Neural progenitor cell (in vitro differentiated cells): ENCODE measurements around the gene CPM.

ENCODE experiments used
- EZH2 ChIP-seq: fragments of 200-600 bp; sonication (generic); IDR thresholded peaks from 2 replicates; pipeline ENCODE4 v1.6.1; 2017; ENCODE audit warnings: antibody characterized with exemption, mild to moderate bottlenecking, moderate library complexity
- EZH2phosphoT487 ChIP-seq: fragments of 200-600 bp; sonication (generic); IDR thresholded peaks from 2 replicates; pipeline ENCODE4 v1.6.1; 2017; ENCODE audit warnings: antibody characterized with exemption
- TF ChIP-seq, protein P1 (sequence below): fragments of 200-600 bp; sonication (generic); IDR thresholded peaks from 2 replicates; pipeline ENCODE4 v1.5.1; 2017; ENCODE audit warnings: antibody characterized with exemption, mild to moderate bottlenecking

DNA sequence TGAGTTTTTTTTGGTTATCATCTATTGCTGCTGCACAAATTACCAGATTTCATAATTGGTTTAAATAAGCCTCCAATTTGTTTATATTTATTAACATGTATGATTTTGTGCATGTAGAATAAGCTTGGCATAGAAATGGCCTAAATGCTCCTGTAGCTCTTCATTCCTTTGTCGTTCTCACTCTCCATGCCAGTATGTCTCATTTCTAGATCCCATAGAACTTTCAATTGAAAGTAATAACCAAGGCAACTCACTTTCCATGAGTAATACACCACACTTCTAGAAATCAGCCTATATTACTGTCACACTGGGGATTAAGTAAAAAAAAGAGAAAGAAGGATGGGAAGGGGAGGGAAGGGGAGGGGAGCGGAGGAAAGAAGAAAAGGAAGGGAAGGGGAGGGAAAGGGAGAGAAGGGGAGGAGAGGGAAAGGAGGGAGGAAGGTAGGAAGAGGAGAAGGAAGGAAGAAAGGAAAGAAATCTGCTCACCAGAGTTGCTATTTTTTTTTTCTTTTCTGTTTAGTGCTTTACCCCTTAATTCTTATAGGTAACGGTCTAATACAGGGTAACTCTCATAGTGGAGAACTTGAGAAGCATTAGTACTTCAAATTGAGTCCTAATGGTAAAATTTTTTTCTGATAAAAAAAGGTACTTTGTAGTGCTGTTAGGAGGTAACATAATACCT is 79.4 kb downstream of the CPM start:
- TF ChIP-seq, protein P1, sequence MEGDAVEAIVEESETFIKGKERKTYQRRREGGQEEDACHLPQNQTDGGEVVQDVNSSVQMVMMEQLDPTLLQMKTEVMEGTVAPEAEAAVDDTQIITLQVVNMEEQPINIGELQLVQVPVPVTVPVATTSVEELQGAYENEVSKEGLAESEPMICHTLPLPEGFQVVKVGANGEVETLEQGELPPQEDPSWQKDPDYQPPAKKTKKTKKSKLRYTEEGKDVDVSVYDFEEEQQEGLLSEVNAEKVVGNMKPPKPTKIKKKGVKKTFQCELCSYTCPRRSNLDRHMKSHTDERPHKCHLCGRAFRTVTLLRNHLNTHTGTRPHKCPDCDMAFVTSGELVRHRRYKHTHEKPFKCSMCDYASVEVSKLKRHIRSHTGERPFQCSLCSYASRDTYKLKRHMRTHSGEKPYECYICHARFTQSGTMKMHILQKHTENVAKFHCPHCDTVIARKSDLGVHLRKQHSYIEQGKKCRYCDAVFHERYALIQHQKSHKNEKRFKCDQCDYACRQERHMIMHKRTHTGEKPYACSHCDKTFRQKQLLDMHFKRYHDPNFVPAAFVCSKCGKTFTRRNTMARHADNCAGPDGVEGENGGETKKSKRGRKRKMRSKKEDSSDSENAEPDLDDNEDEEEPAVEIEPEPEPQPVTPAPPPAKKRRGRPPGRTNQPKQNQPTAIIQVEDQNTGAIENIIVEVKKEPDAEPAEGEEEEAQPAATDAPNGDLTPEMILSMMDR, result no peak
- TF ChIP-seq EZH2 (no peak), EZH2phosphoT487 (no peak)
